PFSK-1 (cell line): Measurements from ENCODE around the gene PEX5.

ENCODE experiments used
- FOXP2 ChIP-seq: optimal IDR thresholded peaks from 2 replicates; pipeline ENCODE3; 2011; ENCODE audit warnings: borderline replicate concordance, control low read depth, inconsistent platforms; ENCODE audit not compliant: insufficient read depth; ENCODE audit errors: extremely low read length, extremely low read depth
- POLR2AphosphoS5 ChIP-seq: IDR thresholded peaks from 2 replicates; pipeline ENCODE4 v1.6.1; 2012; ENCODE audit warnings: low read depth, mild to moderate bottlenecking, control low read depth, low read length, moderate library complexity
- REST ChIP-seq, 2 experiments: IDR thresholded peaks; 2 replicates each; pipeline versions ENCODE4 v1.6.1 to v1.8.0; 2011 to 2012; ENCODE audit warnings: low read depth in 2 of 2, low read length in 2 of 2, control low read depth in 1 of 2, inconsistent platforms in 1 of 2, mild to moderate bottlenecking in 1 of 2, moderate library complexity in 1 of 2; ENCODE audit not compliant: insufficient read depth in 1 of 2
- SIN3A ChIP-seq: IDR thresholded peaks from 2 replicates; pipeline ENCODE4 v1.6.1; 2012; ENCODE audit warnings: mild to moderate bottlenecking, low read length, moderate library complexity, borderline replicate concordance; ENCODE audit not compliant: insufficient read depth
- TAF1 ChIP-seq: IDR thresholded peaks from 2 replicates; pipeline ENCODE4 v1.6.1; 2012; ENCODE audit warnings: low read length, control low read depth, borderline replicate concordance; ENCODE audit not compliant: insufficient read depth

Gene PEX5

DNA sequence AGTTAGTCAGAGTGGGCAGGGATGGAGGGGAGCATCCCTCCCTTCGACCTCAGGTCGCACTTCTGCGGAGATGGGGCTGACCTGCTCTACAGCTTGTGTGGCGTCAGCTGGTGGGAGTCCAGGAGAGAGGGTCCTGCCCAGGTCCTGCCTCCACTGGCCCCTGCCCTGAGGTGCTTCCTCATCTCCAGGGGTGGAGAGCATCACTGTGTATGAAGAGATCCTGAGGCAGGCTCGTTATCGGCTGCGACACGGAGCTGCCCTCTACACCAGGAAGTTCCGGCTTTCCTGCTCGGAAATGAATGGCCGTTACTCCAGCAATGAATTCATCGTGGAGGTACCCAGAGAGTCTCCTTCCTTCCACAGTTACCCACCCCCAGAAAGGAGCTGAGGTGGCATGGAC lies 39.1 kb upstream of the PEX5 start:
- TF ChIP-seq TAF1 (no peak), POLR2AphosphoS5 (no peak), FOXP2 (no peak), SIN3A (no peak), REST (IDR thresholded peaks at IDR 0.05; ENCODE audit: insufficient read depth in 1 of 2, low read depth in 2 of 2, low read length in 2 of 2) (no peak)

DNA sequence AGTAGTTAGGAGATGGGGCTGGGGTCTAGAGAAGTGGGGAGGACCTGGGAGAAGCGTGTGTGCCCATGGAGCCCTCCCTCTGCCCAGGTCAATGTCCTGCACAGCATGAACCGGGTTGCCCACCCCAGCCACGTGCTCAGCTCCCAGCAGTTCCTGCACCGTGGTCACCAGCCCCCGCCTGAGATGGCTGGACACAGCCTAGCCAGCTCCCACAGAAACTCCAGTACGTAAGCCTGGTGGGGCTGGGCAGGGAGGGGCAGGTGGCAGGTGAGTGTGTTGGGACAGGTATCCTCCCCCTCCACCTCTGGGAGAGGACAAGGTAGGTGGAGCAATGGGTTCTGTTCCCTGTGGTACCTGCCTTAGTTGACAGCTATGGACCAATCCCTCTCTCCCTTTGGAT lies 38.6 kb upstream of the PEX5 start:
- no peak for TF ChIP-seq SIN3A
- no peak for TF ChIP-seq TAF1
- TF ChIP-seq FOXP2: no peak
- no peak for TF ChIP-seq REST (IDR thresholded peaks at IDR 0.05; ENCODE audit: insufficient read depth in 1 of 2, low read depth in 2 of 2, low read length in 2 of 2)
- TF ChIP-seq POLR2AphosphoS5: no peak

- no peak for TF ChIP-seq SIN3A
- TF ChIP-seq REST (IDR thresholded peaks at IDR 0.05; ENCODE audit: insufficient read depth in 1 of 2, low read depth in 2 of 2, low read length in 2 of 2): no peak
- TF ChIP-seq TAF1: no peak
- TF ChIP-seq POLR2AphosphoS5: no peak
- no peak for TF ChIP-seq FOXP2
Measured at GRCh38 chr12:7151532-7151931, 38.0 kb upstream of the PEX5 start.

GRCh38 chr12:7152818-7153217 lies 36.7 kb upstream of the PEX5 start:
- TF ChIP-seq TAF1: no peak
- no peak for TF ChIP-seq FOXP2
- no peak for TF ChIP-seq REST (IDR thresholded peaks at IDR 0.05; ENCODE audit: insufficient read depth in 1 of 2, low read depth in 2 of 2, low read length in 2 of 2)
- TF ChIP-seq SIN3A: no peak
- TF ChIP-seq POLR2AphosphoS5: no peak

GRCh38 chr12:7154042-7154441 lies 35.4 kb upstream of the PEX5 start:
- no peak for TF ChIP-seq TAF1
- no peak for TF ChIP-seq SIN3A
- no peak for TF ChIP-seq POLR2AphosphoS5
- TF ChIP-seq REST (IDR thresholded peaks at IDR 0.05; ENCODE audit: insufficient read depth in 1 of 2, low read depth in 2 of 2, low read length in 2 of 2): no peak
- TF ChIP-seq FOXP2: no peak
